K562 (cell line): ENCODE data around the gene UBE3D. TPM values are rescaled to one million over a fixed set of nuclear protein-coding genes. Genes with fewer than 3 reads are reported as not detected.

ENCODE experiments used
- ATAC-seq: fragments of 200-7000 bp; cut with Tn5 transposase; 3 replicates; pipeline ENCODE4 v1.9.1; 2020; ENCODE audit warnings: moderate library complexity
- BruUV-seq: library from RNA; stranded (reverse); fragments of 400-500 nt; replicated peaks from 2 replicates; lab custom pipeline; 2021; lab: Mats Ljungman, UMichigan
- CTCF ChIA-PET: fragments of 300-600 bp; formaldehyde crosslinking; extraction: SDS; loops from one replicate; lab custom pipeline; 2021; ENCODE audit warnings: low intra/inter-chr PET ratio; lab: Yijun Ruan, JAX
- POLR2A ChIA-PET: fragments of 300-600, 350-650 bp; sonication (Branson Sonifier 250); formaldehyde crosslinking; extraction: SDS; loops from one replicate; lab custom pipeline; 2021; ENCODE audit warnings: antibody characterized with exemption, inconsistent platforms; lab: Yijun Ruan, JAX
- DNase-seq, 4 experiments: peaks; one replicate each; pipeline versions ENCODE4 v3.0.0 to v3.0.0-alpha.2; 2011 to 2018; ENCODE audit warnings: low spot score in 3 of 4, mixed read lengths in 3 of 4; ENCODE audit errors: extremely low read depth in 1 of 4
- FAIRE-seq: peaks from 2 replicates; lab custom pipeline; 2011; peaks lifted over from hg19 to GRCh38; lab: Jason Lieb, UNC
- H2AFZ ChIP-seq: 2 replicates; pipeline ENCODE4 v1.6.0; 2011; ENCODE audit warnings: low read depth, low read length, control low read depth, inconsistent platforms
- H3K27ac ChIP-seq: fragments of 200-600 bp; 3 replicates; pipeline ENCODE4 v1.8.0; 2011; ENCODE audit warnings: low read depth, mild to moderate bottlenecking, control low read depth, inconsistent platforms, low read length, moderate library complexity, mixed read lengths; ENCODE audit errors: extremely low read depth
- H3K27me3 ChIP-seq, 2 experiments: fragments of 300-600 bp in 1 of 2; 2 replicates in 1 of 2; 3 replicates in 1 of 2; pipeline versions ENCODE4 v1.6.0 to v1.8.0; 2011; ENCODE audit warnings: inconsistent platforms in 2 of 2, low read length in 2 of 2, mild to moderate bottlenecking in 1 of 2, mixed read lengths in 1 of 2, moderate library complexity in 1 of 2; ENCODE audit not compliant: control insufficient read depth in 2 of 2, insufficient read depth in 2 of 2
- H3K36me3 ChIP-seq: fragments of 300-600 bp; 3 replicates; pipeline ENCODE4 v1.8.0; 2011; ENCODE audit warnings: mild to moderate bottlenecking, low read length, inconsistent platforms; ENCODE audit not compliant: control insufficient read depth, insufficient read depth
- H3K4me1 ChIP-seq, 2 experiments: fragments of 200-600 bp in 1 of 2; replicated peaks in 1 of 2; 2 replicates in 1 of 2; 3 replicates in 1 of 2; pipeline versions ENCODE4 v1.5.1 to v1.8.0; 2011; ENCODE audit warnings: inconsistent platforms in 2 of 2, low read length in 2 of 2, mild to moderate bottlenecking in 1 of 2, mixed read lengths in 1 of 2, moderate library complexity in 1 of 2; ENCODE audit not compliant: control insufficient read depth in 2 of 2, insufficient read depth in 2 of 2
- H3K4me2 ChIP-seq: 2 replicates; pipeline ENCODE4 v1.6.1; 2011; ENCODE audit warnings: low read length, control low read depth, inconsistent platforms, mixed read lengths; ENCODE audit not compliant: insufficient read depth
- H3K4me3 ChIP-seq: fragments of 200-600 bp; sonication (generic), shearing (Covaris generic); 2 replicates; pipeline ENCODE4 v1.5.1; 2016; ENCODE audit warnings: control low read depth, inconsistent platforms
- H3K79me2 ChIP-seq: fragments of 200-600 bp; 3 replicates; pipeline ENCODE4 v1.8.0; 2011; ENCODE audit warnings: low read length, inconsistent platforms; ENCODE audit not compliant: control insufficient read depth, insufficient read depth
- H3K9ac ChIP-seq, 2 experiments: 2 replicates each; pipeline versions ENCODE4 v1.6.0 to v1.6.1; 2011; ENCODE audit warnings: low read depth in 2 of 2, low read length in 2 of 2, control low read depth in 1 of 2, inconsistent platforms in 1 of 2, mild to moderate bottlenecking in 1 of 2, mixed read lengths in 1 of 2; ENCODE audit not compliant: insufficient read depth in 1 of 2
- H3K9me1 ChIP-seq: one replicate; pipeline ENCODE4 v1.6.0; 2011; ENCODE audit warnings: inconsistent platforms, mild to moderate bottlenecking, low read length, moderate library complexity; ENCODE audit not compliant: control insufficient read depth, insufficient read depth
- H3K9me3 ChIP-seq: replicated peaks from 2 replicates; pipeline ENCODE4 v1.5.1; 2011; ENCODE audit warnings: low read depth, low read length, inconsistent platforms; ENCODE audit not compliant: control insufficient read depth, insufficient read depth
- H4K20me1 ChIP-seq: replicated peaks from 2 replicates; pipeline ENCODE4 v1.6.1; 2011; ENCODE audit warnings: low read length, inconsistent platforms, mixed read lengths; ENCODE audit not compliant: control insufficient read depth, insufficient read depth
- BCOR ChIP-seq: fragments of 450-650 bp; IDR thresholded peaks from 2 replicates; pipeline ENCODE4 v1.6.1; 2016
- HOXB6 ChIP-seq: fragments of 250-450 bp; sonication (Bioruptor Pico); IDR thresholded peaks from 2 replicates; pipeline ENCODE4 v1.5.1; 2022; ENCODE audit warnings: mild to moderate bottlenecking, borderline replicate concordance
- NCOA6 ChIP-seq: fragments of 450-650 bp; IDR thresholded peaks from 2 replicates; pipeline ENCODE4 v1.6.1; 2017; ENCODE audit warnings: mild to moderate bottlenecking
- PCBP2 ChIP-seq: fragments of 200-400 bp; formaldehyde crosslinking; IDR thresholded peaks from 2 replicates; pipeline ENCODE4 v1.6.1; 2018; ENCODE audit warnings: low read length, low read depth, mild to moderate bottlenecking, moderate library complexity; ENCODE audit not compliant: poor library complexity, severe bottlenecking
- RB1 ChIP-seq: fragments of 450-650 bp; IDR thresholded peaks from 2 replicates; pipeline ENCODE4 v1.6.1; 2017; ENCODE audit warnings: low read depth, mild to moderate bottlenecking
- SIRT6 ChIP-seq: IDR thresholded peaks from one replicate; pipeline ENCODE4 v1.6.1; 2012; ENCODE audit warnings: low read depth, mild to moderate bottlenecking, control low read depth, inconsistent platforms, low read length, moderate library complexity
- YY1 ChIP-seq, 3 experiments: IDR thresholded peaks; 2 replicates each; pipeline ENCODE4 v1.6.1; 2011; ENCODE audit warnings: low read length in 2 of 3, mild to moderate bottlenecking in 2 of 3, moderate library complexity in 2 of 3, borderline replicate concordance in 1 of 3, control low read depth in 1 of 3, low read depth in 1 of 3; ENCODE audit not compliant: insufficient read depth in 3 of 3, insufficient replicate concordance in 2 of 3, control insufficient read depth in 1 of 3, insufficient read length in 1 of 3; ENCODE audit errors: extremely low read depth in 1 of 3
- ZFP30 ChIP-seq: fragments of 250-450 bp; sonication (Bioruptor Pico); IDR thresholded peaks from 2 replicates; pipeline ENCODE4 v1.8.0; 2022; ENCODE audit warnings: moderate library complexity, mild to moderate bottlenecking, inconsistent platforms, borderline replicate concordance
- ZNF184 ChIP-seq: sonication (generic); formaldehyde crosslinking; IDR thresholded peaks from 2 replicates; pipeline ENCODE4 v1.5.0; 2020; ENCODE audit warnings: missing genetic modification reagents
- ZNF77 ChIP-seq: fragments of 250-450 bp; sonication (Bioruptor Pico); IDR thresholded peaks from 2 replicates; pipeline ENCODE4 v1.5.0; 2020
- WGBS: fragments of 100-300 bp; shearing (Covaris generic); methylation state at CpG from one replicate; pipeline ENCODE4 v1.1.6; 2016; ENCODE audit warnings: low coverage, mixed read lengths; ENCODE audit not compliant: insufficient coverage; ENCODE audit errors: missing lambda C conversion rate; 5-methylcytosine and 5-hydroxymethylcytosine counted together
- in situ Hi-C: fragments of 300-500 bp; cut with MboI; formaldehyde crosslinking; loops from 4 replicates; pipeline ENCODE4 v1.15.0; 2018; ENCODE audit warnings: inconsistent platforms, mixed read lengths
- intact Hi-C: fragments of 100-400 bp; cut with micrococcal nuclease; formaldehyde crosslinking; loops from 2 replicates; pipeline ENCODE4 v1.14.2; 2022
- polyA plus RNA-seq, 8 experiments: library from polyadenylated mRNA; depleted of rRNA in 4 of 8; stranded (reverse) in 5 of 8; unstranded in 3 of 8; fragments of >200 nt; fragmentation: Nextera tagmentation in 2 of 8; fragmentation: Illumina TruSeq in 1 of 8; extraction: Ambion mirVana in 2 of 8; extraction: Trizol in 1 of 8; gene quantifications; 2 replicates each; pipeline versions ENCODE4 v1.2.1 to v1.2.3, GENCODE V29; 2011 to 2014; ENCODE audit warnings: inconsistent platforms in 1 of 8, missing spikeins in 1 of 8
- total RNA-seq, 7 experiments: library from RNA; depleted of rRNA in 6 of 7; stranded (reverse); fragments of >200 nt in 6 of 7; fragmentation: Illumina TruSeq in 2 of 7; extraction: Trizol in 2 of 7; gene quantifications; 2 replicates each; pipeline versions ENCODE4 v1.2.1 to v1.2.3, GENCODE V29; 2011 to 2021; ENCODE audit warnings: low replicate concordance in 1 of 7
- TF ChIP-seq, protein P1 (sequence below): sonication (generic); formaldehyde crosslinking; IDR thresholded peaks from 2 replicates; pipeline ENCODE4 v1.8.0; 2022; ENCODE audit warnings: mild to moderate bottlenecking, missing genetic modification reagents
- TF ChIP-seq, protein P2 (sequence below): sonication (generic); IDR thresholded peaks from 2 replicates; pipeline ENCODE4 v1.6.1; 2016
- TF ChIP-seq, protein P3 (sequence below): fragments of 450-650 bp; IDR thresholded peaks from 2 replicates; pipeline ENCODE4 v1.6.1; 2017; ENCODE audit warnings: antibody characterized with exemption, mild to moderate bottlenecking
- TF ChIP-seq, protein P4 (sequence below), 2 experiments: fragments of 250-450 bp in 1 of 2; fragments of 450-650 bp in 1 of 2; sonication (Bioruptor Pico) in 1 of 2; IDR thresholded peaks; 2 replicates each; pipeline versions ENCODE4 v1.6.1 to v1.8.0; 2016 to 2021; ENCODE audit warnings: mild to moderate bottlenecking in 2 of 2, moderate library complexity in 2 of 2, missing compliant biosample characterization in 1 of 2, missing genetic modification characterization in 1 of 2

Gene UBE3D
- total and polyA plus RNA-seq, 9 of the 15 experiments (the other 6 are each of a cell fraction or from before 2014, with no cell fraction given) = 9.4 to 17.6 (median 11.9) TPM

DNA sequence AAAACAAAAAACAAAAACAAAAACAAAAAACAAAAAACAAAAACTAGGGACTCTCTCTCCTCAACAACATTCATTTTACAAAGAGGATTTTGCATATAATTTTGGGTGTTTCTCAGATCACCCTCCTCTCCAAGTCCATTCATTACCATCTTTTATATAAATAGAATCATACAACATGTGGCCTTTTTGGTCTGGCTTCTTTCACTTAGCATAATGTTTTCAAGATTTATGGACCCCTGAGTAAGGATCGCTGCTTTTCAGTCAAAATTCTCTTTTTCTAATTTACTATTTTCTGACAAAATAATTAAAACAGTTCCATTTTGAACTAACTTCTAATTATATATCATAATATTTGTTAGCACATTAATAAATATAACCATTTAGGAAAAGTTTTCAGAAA, 94.8 kb downstream of the UBE3D start:
- DNase-seq (no peak), ATAC-seq (no peak), FAIRE-seq (no peak)
- intact Hi-C loops = no loop called here
- no peaks in the 10 kb centered on the region for H3K9me3 ChIP-seq
- ChIA-PET POLR2A (no interaction called here), CTCF (no interaction called here)
- H3K9me1 ChIP-seq = no peaks in the 10 kb centered on the region
- no peak overlapping the region for H3K4me3 ChIP-seq
- no peaks in the 10 kb centered on the region for H4K20me1 ChIP-seq
- H3K4me1 ChIP-seq = peaks cover 0 to 5% of the 10 kb centered on the region in 2 experiments; a peak in 4 of 5 replicates
- no peaks in the 10 kb centered on the region for H3K27me3 ChIP-seq
- H3K9ac ChIP-seq = no peak overlapping the region
- H2AFZ ChIP-seq = no peak overlapping the region
- no peak overlapping the region for H3K27ac ChIP-seq
- no peak overlapping the region for H3K4me2 ChIP-seq
- 100% methylated on average over 1 of the region's 1 CpG for WGBS
- in situ Hi-C loops = no loop called here
- H3K79me2 ChIP-seq = no peaks in the 10 kb centered on the region
- H3K36me3 ChIP-seq = no peaks in the 10 kb centered on the region
- no TSS peak for BruUV-seq
- TF ChIP-seq SIRT6 = no peak
- TF ChIP-seq HOXB6 (CRISPR knock-in tag) = no peak
- TF ChIP-seq ZNF184 (CRISPR knock-in tag) = no peak
- no peak for TF ChIP-seq PCBP2
- TF ChIP-seq, protein P1, sequence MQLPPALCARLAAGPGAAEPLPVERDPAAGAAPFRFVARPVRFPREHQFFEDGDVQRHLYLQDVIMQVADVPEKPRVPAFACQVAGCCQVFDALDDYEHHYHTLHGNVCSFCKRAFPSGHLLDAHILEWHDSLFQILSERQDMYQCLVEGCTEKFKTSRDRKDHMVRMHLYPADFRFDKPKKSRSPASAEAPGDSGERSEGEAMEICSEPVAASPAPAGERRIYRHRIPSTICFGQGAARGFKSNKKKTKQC (CRISPR knock-in tag) = no peak
- TF ChIP-seq, protein P2, sequence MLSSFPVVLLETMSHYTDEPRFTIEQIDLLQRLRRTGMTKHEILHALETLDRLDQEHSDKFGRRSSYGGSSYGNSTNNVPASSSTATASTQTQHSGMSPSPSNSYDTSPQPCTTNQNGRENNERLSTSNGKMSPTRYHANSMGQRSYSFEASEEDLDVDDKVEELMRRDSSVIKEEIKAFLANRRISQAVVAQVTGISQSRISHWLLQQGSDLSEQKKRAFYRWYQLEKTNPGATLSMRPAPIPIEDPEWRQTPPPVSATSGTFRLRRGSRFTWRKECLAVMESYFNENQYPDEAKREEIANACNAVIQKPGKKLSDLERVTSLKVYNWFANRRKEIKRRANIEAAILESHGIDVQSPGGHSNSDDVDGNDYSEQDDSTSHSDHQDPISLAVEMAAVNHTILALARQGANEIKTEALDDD = no peak
- TF ChIP-seq, protein P3, sequence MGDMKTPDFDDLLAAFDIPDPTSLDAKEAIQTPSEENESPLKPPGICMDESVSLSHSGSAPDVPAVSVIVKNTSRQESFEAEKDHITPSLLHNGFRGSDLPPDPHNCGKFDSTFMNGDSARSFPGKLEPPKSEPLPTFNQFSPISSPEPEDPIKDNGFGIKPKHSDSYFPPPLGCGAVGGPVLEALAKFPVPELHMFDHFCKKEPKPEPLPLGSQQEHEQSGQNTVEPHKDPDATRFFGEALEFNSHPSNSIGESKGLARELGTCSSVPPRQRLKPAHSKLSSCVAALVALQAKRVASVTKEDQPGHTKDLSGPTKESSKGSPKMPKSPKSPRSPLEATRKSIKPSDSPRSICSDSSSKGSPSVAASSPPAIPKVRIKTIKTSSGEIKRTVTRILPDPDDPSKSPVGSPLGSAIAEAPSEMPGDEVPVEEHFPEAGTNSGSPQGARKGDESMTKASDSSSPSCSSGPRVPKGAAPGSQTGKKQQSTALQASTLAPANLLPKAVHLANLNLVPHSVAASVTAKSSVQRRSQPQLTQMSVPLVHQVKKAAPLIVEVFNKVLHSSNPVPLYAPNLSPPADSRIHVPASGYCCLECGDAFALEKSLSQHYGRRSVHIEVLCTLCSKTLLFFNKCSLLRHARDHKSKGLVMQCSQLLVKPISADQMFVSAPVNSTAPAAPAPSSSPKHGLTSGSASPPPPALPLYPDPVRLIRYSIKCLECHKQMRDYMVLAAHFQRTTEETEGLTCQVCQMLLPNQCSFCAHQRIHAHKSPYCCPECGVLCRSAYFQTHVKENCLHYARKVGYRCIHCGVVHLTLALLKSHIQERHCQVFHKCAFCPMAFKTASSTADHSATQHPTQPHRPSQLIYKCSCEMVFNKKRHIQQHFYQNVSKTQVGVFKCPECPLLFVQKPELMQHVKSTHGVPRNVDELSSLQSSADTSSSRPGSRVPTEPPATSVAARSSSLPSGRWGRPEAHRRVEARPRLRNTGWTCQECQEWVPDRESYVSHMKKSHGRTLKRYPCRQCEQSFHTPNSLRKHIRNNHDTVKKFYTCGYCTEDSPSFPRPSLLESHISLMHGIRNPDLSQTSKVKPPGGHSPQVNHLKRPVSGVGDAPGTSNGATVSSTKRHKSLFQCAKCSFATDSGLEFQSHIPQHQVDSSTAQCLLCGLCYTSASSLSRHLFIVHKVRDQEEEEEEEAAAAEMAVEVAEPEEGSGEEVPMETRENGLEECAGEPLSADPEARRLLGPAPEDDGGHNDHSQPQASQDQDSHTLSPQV = no peak
- TF ChIP-seq, protein P4, sequence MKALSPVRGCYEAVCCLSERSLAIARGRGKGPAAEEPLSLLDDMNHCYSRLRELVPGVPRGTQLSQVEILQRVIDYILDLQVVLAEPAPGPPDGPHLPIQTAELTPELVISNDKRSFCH (CRISPR knock-in tag; IDR thresholded peaks at IDR 0.05) = no peak
- TF ChIP-seq, protein P4 (tag; IDR thresholded peaks at IDR 0.05) = no peak
- TF ChIP-seq RB1 = no peak
- TF ChIP-seq YY1 (IDR thresholded peaks at IDR 0.05; ENCODE audit: borderline replicate concordance in 1 of 3, control insufficient read depth in 1 of 3, extremely low read depth in 1 of 3, insufficient read depth in 3 of 3, insufficient read length in 1 of 3, insufficient replicate concordance in 2 of 3, low read depth in 1 of 3, low read length in 2 of 3) = no peak
- no peak for TF ChIP-seq BCOR
- no peak for TF ChIP-seq ZNF77 (CRISPR knock-in tag)
- TF ChIP-seq ZFP30 (CRISPR knock-in tag) = no peak
- TF ChIP-seq NCOA6 = no peak
- TF ChIP-seq, all 486 proteins: peak for 0
